Osteocyte (in vitro differentiated cells): ENCODE measurements around the gene CIAO2B. TPM values are rescaled to one million over a fixed set of nuclear protein-coding genes. Genes with fewer than 3 reads are reported as not detected.

Source experiments
- DNase-seq: peaks from one replicate; pipeline ENCODE4 v3.0.0; 2021; ENCODE audit warnings: mixed read lengths; ENCODE audit not compliant: unreplicated experiment; ENCODE audit errors: extremely low spot score
- H3K27ac Mint-ChIP-seq: one replicate; pipeline ENCODE4 v1.8.0; 2021; ENCODE audit warnings: mild to moderate bottlenecking, mixed read lengths; ENCODE audit not compliant: unreplicated experiment
- H3K27me3 Mint-ChIP-seq: one replicate; pipeline ENCODE4 v1.8.0; 2021; ENCODE audit warnings: mixed read lengths; ENCODE audit not compliant: unreplicated experiment
- H3K36me3 Mint-ChIP-seq: one replicate; pipeline ENCODE4 v1.8.0; 2021; ENCODE audit warnings: mixed read lengths; ENCODE audit not compliant: unreplicated experiment
- H3K4me1 Mint-ChIP-seq: one replicate; pipeline ENCODE4 v1.8.0; 2021; ENCODE audit warnings: mixed read lengths; ENCODE audit not compliant: unreplicated experiment
- H3K4me3 Mint-ChIP-seq: one replicate; pipeline ENCODE4 v1.8.0; 2021; ENCODE audit warnings: mild to moderate bottlenecking, moderate library complexity, mixed read lengths; ENCODE audit not compliant: unreplicated experiment
- H3K9me3 Mint-ChIP-seq: one replicate; pipeline ENCODE4 v1.8.0; 2021; ENCODE audit warnings: mixed read lengths; ENCODE audit not compliant: unreplicated experiment
- CTCF ChIP-seq: fragments of 200-600 bp; sonication (generic); IDR thresholded peaks from 2 replicates; pipeline ENCODE4 v1.5.0; 2021; ENCODE audit warnings: antibody characterized with exemption, mild to moderate bottlenecking, moderate library complexity
- total RNA-seq: library from RNA; stranded (reverse); gene quantifications from 2 replicates; pipeline ENCODE4 v1.2.1, GENCODE V29; 2021

Gene CIAO2B
- total RNA-seq, 1 donor from 2014 or later, result 69.9 TPM

- no peaks in the 10 kb centered on the region for H3K4me1 Mint-ChIP-seq
- H3K36me3 Mint-ChIP-seq, result no peaks in the 10 kb centered on the region
- DNase-seq, result no peak
- peaks cover 26% of the 10 kb centered on the region for H3K27me3 Mint-ChIP-seq
- no peaks in the 10 kb centered on the region for H3K9me3 Mint-ChIP-seq
- no peak for TF ChIP-seq CTCF
- no peak overlapping the region for H3K27ac Mint-ChIP-seq
- H3K4me3 Mint-ChIP-seq, result no peak overlapping the region
Measured at GRCh38 chr16:66914541-66914940, 19.7 kb downstream of the CIAO2B start.

- no peak overlapping the region for H3K27ac Mint-ChIP-seq
- DNase-seq, result no peak
Measured at GRCh38 chr16:66913711-66914110, 20.5 kb downstream of the CIAO2B start.

GRCh38 chr16:66913081-66913480 lies 21.1 kb downstream of the CIAO2B start:
- Mint-ChIP-seq H3K4me3 (no peak overlapping the region), H3K36me3 (no peaks in the 10 kb centered on the region), H3K4me1 (no peaks in the 10 kb centered on the region), H3K27me3 (peaks cover 27% of the 10 kb centered on the region), H3K9me3 (no peaks in the 10 kb centered on the region), H3K27ac (no peak overlapping the region)
- DNase-seq, result no peak
- no peak for TF ChIP-seq CTCF

More at GRCh38 chr16:66913711-66914110, 20.5 kb downstream of the CIAO2B start:
- Mint-ChIP-seq H3K36me3 (no peaks in the 10 kb centered on the region), H3K4me1 (no peaks in the 10 kb centered on the region), H3K27me3 (peaks cover 21% of the 10 kb centered on the region), H3K4me3 (no peak overlapping the region), H3K9me3 (no peaks in the 10 kb centered on the region)
- TF ChIP-seq CTCF, result no peak

GRCh38 chr16:66911801-66912200 lies 22.4 kb downstream of the CIAO2B start:
- no peak for DNase-seq
- TF ChIP-seq CTCF, result no peak
- H3K4me3 Mint-ChIP-seq, result no peak overlapping the region
- H3K27ac Mint-ChIP-seq, result no peak overlapping the region
- H3K9me3 Mint-ChIP-seq, result no peaks in the 10 kb centered on the region
- no peaks in the 10 kb centered on the region for H3K4me1 Mint-ChIP-seq
- peaks cover 27% of the 10 kb centered on the region for H3K27me3 Mint-ChIP-seq
- H3K36me3 Mint-ChIP-seq, result no peaks in the 10 kb centered on the region

GRCh38 chr16:66911112-66911511 lies 23.1 kb downstream of the CIAO2B start:
- no peak for DNase-seq
- Mint-ChIP-seq H3K27me3 (peaks cover 23% of the 10 kb centered on the region), H3K4me1 (no peaks in the 10 kb centered on the region), H3K27ac (no peak overlapping the region), H3K9me3 (no peaks in the 10 kb centered on the region), H3K4me3 (no peak overlapping the region), H3K36me3 (no peaks in the 10 kb centered on the region)
- TF ChIP-seq CTCF, result no peak
